Epithelial cell of esophagus (primary cell): Measurements from ENCODE around the gene LPIN3.

Experiments
- DNase-seq: peaks from one replicate; pipeline ENCODE4 v3.0.0; 2010; ENCODE audit warnings: low read depth
- H3K4me3 ChIP-seq: 2 replicates; pipeline ENCODE4 v1.5.1; 2011; ENCODE audit warnings: mild to moderate bottlenecking, low read length, control low read depth
- CTCF ChIP-seq: IDR thresholded peaks from 2 replicates; pipeline ENCODE4 v1.5.1; 2011; ENCODE audit warnings: low read depth, mild to moderate bottlenecking, low read length, control low read depth, inconsistent platforms; ENCODE audit not compliant: insufficient read depth; ENCODE audit errors: missing control alignments

Gene LPIN3

GRCh38 chr20:41344938-41345728, 4.5 kb downstream of the LPIN3 start:
- no peak for TF ChIP-seq CTCF
- DNase-seq, result peak; percentile 52
- no peak overlapping the region for H3K4me3 ChIP-seq

GRCh38 chr20:41345729-41346067, 5.1 kb downstream of the LPIN3 start:
- DNase-seq, result no peak
- no peak overlapping the region for H3K4me3 ChIP-seq
- TF ChIP-seq CTCF, result no peak

- H3K4me3 ChIP-seq, result no peak overlapping the region
- DNase-seq, result no peak
- no peak for TF ChIP-seq CTCF
Observed at GRCh38 chr20:41347523-41348429, 7.2 kb downstream of the LPIN3 start.

- no peak overlapping the region for H3K4me3 ChIP-seq
- TF ChIP-seq CTCF, result no peak
- DNase-seq, result no peak
Observed at GRCh38 chr20:41348430-41349172, 8.0 kb downstream of the LPIN3 start.

GRCh38 chr20:41349266-41349665, 8.6 kb downstream of the LPIN3 start:
- no peak overlapping the region for H3K4me3 ChIP-seq
- no peak for TF ChIP-seq CTCF
- no peak for DNase-seq

- H3K4me3 ChIP-seq, result no peak overlapping the region
- TF ChIP-seq CTCF, result no peak
- DNase-seq, result no peak
Observed at GRCh38 chr20:41349943-41350342, 9.3 kb downstream of the LPIN3 start.
